PFSK-1 (cell line): ENCODE measurements around the gene CASP2.

Experiments
- FOXP2 ChIP-seq: optimal IDR thresholded peaks from 2 replicates; pipeline ENCODE3; 2011; ENCODE audit warnings: borderline replicate concordance, control low read depth, inconsistent platforms; ENCODE audit not compliant: insufficient read depth; ENCODE audit errors: extremely low read length, extremely low read depth
- POLR2AphosphoS5 ChIP-seq: IDR thresholded peaks from 2 replicates; pipeline ENCODE4 v1.6.1; 2012; ENCODE audit warnings: low read depth, mild to moderate bottlenecking, control low read depth, low read length, moderate library complexity
- REST ChIP-seq, 2 experiments: IDR thresholded peaks; 2 replicates each; pipeline versions ENCODE4 v1.6.1 to v1.8.0; 2011 to 2012; ENCODE audit warnings: low read depth in 2 of 2, low read length in 2 of 2, control low read depth in 1 of 2, inconsistent platforms in 1 of 2, mild to moderate bottlenecking in 1 of 2, moderate library complexity in 1 of 2; ENCODE audit not compliant: insufficient read depth in 1 of 2
- SIN3A ChIP-seq: IDR thresholded peaks from 2 replicates; pipeline ENCODE4 v1.6.1; 2012; ENCODE audit warnings: mild to moderate bottlenecking, low read length, moderate library complexity, borderline replicate concordance; ENCODE audit not compliant: insufficient read depth
- TAF1 ChIP-seq: IDR thresholded peaks from 2 replicates; pipeline ENCODE4 v1.6.1; 2012; ENCODE audit warnings: low read length, control low read depth, borderline replicate concordance; ENCODE audit not compliant: insufficient read depth

CASP2 gene

GRCh38 chr7:143300959-143301935, 13.1 kb downstream of the CASP2 start:
- TF ChIP-seq POLR2AphosphoS5, result no peak
- TF ChIP-seq TAF1, result no peak
- no peak for TF ChIP-seq REST (IDR thresholded peaks at IDR 0.05; ENCODE audit: insufficient read depth in 1 of 2, low read depth in 2 of 2, low read length in 2 of 2)
- no peak for TF ChIP-seq FOXP2

GRCh38 chr7:143303733-143304132, 15.6 kb downstream of the CASP2 start:
- TF ChIP-seq REST (IDR thresholded peaks at IDR 0.05; ENCODE audit: insufficient read depth in 1 of 2, low read depth in 2 of 2, low read length in 2 of 2), result no peak
- TF ChIP-seq POLR2AphosphoS5, result no peak
- no peak for TF ChIP-seq FOXP2
- TF ChIP-seq SIN3A, result no peak
- TF ChIP-seq TAF1, result no peak

- TF ChIP-seq SIN3A (no peak), FOXP2 (no peak), POLR2AphosphoS5 (no peak), TAF1 (no peak), REST (IDR thresholded peaks at IDR 0.05; ENCODE audit: insufficient read depth in 1 of 2, low read depth in 2 of 2, low read length in 2 of 2) (no peak)
Measured at GRCh38 chr7:143304938-143305337, 16.8 kb downstream of the CASP2 start.

GRCh38 chr7:143305423-143306070, 17.4 kb downstream of the CASP2 start:
- TF ChIP-seq SIN3A (no peak), TAF1 (no peak), REST (IDR thresholded peaks at IDR 0.05; ENCODE audit: insufficient read depth in 1 of 2, low read depth in 2 of 2, low read length in 2 of 2) (no peak), POLR2AphosphoS5 (no peak), FOXP2 (no peak)
